Body of pancreas (tissue), 4 donors: ENCODE data around the gene SLC1A7.

Experiments used
- POLR2A ChIP-seq, 3 donors: fragments of 450-650 bp; IDR thresholded peaks; one replicate each; pipeline ENCODE4 v1.6.1; 2016; ENCODE audit warnings: antibody characterized with exemption in 3 of 3, mild to moderate bottlenecking in 2 of 3
- TF ChIP-seq, protein P1 (sequence below), 7 experiments: fragments of 450-650 bp in 4 of 7; fragments of 200-600 bp in 3 of 7; sonication (generic) in 3 of 7; IDR thresholded peaks; one replicate each; pipeline ENCODE4 v1.5.1; 2016 to 2019; ENCODE audit warnings: antibody characterized with exemption in 7 of 7

- TF ChIP-seq, protein P1, sequence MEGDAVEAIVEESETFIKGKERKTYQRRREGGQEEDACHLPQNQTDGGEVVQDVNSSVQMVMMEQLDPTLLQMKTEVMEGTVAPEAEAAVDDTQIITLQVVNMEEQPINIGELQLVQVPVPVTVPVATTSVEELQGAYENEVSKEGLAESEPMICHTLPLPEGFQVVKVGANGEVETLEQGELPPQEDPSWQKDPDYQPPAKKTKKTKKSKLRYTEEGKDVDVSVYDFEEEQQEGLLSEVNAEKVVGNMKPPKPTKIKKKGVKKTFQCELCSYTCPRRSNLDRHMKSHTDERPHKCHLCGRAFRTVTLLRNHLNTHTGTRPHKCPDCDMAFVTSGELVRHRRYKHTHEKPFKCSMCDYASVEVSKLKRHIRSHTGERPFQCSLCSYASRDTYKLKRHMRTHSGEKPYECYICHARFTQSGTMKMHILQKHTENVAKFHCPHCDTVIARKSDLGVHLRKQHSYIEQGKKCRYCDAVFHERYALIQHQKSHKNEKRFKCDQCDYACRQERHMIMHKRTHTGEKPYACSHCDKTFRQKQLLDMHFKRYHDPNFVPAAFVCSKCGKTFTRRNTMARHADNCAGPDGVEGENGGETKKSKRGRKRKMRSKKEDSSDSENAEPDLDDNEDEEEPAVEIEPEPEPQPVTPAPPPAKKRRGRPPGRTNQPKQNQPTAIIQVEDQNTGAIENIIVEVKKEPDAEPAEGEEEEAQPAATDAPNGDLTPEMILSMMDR (IDR thresholded peaks at IDR 0.05) = no peak
- TF ChIP-seq POLR2A (IDR thresholded peaks at IDR 0.05) = no peak
These were observed 66.7 kb downstream of the SLC1A7 start for GRCh38 chr1:53075761-53076163.
